ENCODE results near the gene SMIM24.
"Not testable (repeated sequence)": the region's sequence is repeated elsewhere in the genome, so short reads cannot be mapped to it uniquely, and the experiment has no call there.

Gene SMIM24

DNA sequence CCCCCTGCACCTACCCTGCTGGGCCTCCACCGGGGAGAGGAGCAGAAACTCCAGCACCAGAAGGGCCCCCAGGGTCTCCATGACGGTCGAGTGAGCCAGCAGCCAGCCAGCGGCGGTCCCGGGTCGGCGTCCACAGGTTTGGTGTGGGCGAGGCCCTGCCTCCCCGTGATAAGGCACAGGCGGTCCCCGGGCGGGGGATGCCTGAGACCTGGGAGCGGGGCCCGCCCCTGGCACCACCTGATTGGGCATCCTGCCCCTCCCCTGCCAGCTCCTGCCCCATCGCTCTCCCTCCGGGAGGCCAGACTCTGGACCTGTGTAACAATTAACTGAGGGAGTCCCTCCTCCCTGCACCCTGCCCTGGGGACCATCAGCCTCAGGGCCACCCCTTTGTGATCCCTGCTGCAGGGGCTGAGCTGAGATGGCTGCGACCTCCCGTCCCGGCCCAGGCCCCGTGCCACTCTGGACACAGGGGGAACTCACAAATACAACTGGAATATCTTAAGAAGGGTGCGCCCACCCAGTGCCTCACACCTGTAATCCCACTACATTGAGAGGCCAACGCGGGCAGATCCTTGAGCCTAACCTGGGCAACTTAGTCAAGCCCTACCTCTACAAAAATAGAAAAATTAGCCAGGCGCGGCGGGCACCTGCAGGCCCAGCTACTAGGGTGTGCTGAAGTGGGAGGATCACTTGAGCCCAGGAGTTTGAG, at the start of gene SMIM24:
SMIM24 (minus strand) TSS at position 143 of the 709 bp plus-strand sequence; CDS start at position 81, 62 bp downstream.
- TF ChIP-seq, protein P1, sequence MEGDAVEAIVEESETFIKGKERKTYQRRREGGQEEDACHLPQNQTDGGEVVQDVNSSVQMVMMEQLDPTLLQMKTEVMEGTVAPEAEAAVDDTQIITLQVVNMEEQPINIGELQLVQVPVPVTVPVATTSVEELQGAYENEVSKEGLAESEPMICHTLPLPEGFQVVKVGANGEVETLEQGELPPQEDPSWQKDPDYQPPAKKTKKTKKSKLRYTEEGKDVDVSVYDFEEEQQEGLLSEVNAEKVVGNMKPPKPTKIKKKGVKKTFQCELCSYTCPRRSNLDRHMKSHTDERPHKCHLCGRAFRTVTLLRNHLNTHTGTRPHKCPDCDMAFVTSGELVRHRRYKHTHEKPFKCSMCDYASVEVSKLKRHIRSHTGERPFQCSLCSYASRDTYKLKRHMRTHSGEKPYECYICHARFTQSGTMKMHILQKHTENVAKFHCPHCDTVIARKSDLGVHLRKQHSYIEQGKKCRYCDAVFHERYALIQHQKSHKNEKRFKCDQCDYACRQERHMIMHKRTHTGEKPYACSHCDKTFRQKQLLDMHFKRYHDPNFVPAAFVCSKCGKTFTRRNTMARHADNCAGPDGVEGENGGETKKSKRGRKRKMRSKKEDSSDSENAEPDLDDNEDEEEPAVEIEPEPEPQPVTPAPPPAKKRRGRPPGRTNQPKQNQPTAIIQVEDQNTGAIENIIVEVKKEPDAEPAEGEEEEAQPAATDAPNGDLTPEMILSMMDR (IDR thresholded peaks at IDR 0.05; ENCODE audit: insufficient read depth, low read depth, low read length, missing control alignments), result no peak
- no peak for DNase-seq (ENCODE audit: low read depth)
- H3K4me3 ChIP-seq (ENCODE audit: low read depth, low read length), result no peak within 1 kb of the TSS

DNA sequence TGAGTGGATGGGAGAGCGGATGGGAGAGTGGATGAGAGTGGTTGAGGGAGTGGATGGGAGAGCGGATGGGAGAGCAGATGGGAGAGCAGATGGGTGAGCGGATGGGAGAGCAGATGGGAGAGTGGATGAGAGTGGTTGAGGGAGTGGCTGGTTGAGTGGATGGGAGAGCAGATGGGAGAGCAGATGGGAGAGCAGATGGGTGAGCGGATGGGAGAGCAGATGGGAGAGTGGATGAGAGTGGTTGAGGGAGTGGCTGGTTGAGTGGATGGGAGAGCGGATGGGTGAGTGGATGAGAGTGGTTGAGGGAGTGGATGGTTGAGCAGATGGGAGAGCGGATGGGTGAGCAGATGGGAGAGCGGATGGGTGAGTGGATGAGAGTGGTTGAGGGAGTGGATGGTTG, 49.0 kb upstream of the SMIM24 start:
- H3K4me3 ChIP-seq (ENCODE audit: low read depth, low read length); DNase-seq (ENCODE audit: low read depth): not testable (repeated sequence)

DNA sequence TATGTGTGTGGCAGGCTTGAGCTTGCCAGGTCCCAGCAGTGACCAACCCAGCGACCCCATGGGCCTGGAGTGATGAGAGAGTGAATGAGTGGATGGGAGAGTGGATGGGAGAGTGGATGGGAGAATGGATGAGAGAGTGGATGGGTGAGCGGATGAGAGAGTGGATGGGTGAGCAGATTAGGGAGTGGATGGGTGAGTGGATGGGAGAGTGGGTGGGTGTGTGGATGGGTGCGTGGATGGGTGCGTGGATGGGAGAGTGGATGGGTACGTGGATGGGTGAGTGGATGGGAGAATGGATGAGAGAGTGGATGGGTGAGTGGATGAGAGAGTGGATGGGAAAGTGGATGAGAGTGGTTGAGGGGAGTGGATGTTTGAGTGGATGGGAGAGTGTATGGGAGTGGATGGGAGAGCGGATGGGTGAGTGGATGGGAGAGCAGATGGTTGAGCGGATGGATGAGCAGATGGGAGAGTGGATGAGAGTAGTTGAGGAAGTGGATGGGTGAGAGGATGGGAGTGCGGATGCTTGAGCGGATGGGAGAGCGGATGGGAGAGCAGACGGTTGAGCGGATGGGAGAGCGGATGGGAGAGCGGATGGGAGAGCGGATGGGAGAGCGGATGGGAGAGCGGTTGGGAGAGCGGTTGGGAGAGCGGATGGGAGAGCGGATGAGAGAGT, 48.4 kb upstream of the SMIM24 start:
- TF ChIP-seq, protein P1 (IDR thresholded peaks at IDR 0.05; ENCODE audit: insufficient read depth, low read depth, low read length, missing control alignments), result no peak
- no peak for DNase-seq (ENCODE audit: low read depth)
- H3K4me3 ChIP-seq (ENCODE audit: low read depth, low read length), result no peak overlapping the region

- DNase-seq (ENCODE audit: low read depth), result no peak
- no peak overlapping the region for H3K4me3 ChIP-seq (ENCODE audit: low read depth, low read length)
- TF ChIP-seq, protein P1 (IDR thresholded peaks at IDR 0.05; ENCODE audit: insufficient read depth, low read depth, low read length, missing control alignments), result no peak
Observed at GRCh38 chr19:3528080-3528479, 47.8 kb upstream of the SMIM24 start.

DNA sequence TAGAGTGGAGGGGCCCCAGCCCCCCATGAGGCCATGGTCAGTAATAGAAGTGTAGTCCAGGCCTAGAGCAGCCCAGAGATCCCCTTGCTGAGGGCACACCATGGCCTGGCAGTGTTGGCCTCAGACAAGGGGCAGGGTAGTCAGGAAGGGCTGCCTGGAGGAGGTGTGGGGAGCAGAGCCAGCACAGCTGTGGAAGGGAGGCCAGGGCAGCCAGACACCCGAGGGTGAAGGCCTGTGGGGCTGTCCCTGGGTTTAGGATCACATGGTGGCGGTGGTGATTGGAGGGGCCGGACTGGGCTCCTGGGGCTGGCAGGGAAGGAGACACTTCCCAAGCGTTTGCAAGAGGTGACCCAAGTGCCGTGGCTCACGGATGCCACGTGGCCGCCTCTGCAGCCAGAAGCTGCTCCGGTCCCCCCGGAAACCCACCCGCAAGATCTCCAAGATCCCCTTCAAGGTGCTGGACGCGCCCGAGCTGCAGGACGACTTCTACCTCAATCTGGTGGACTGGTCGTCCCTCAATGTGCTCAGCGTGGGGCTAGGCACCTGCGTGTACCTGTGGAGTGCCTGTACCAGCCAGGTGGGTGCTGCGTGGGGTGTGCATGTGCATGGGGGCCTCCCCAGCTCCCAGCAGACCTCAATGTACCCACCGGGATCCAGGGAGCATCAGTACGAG, 47.0 kb upstream of the SMIM24 start:
- H3K4me3 ChIP-seq (ENCODE audit: low read depth, low read length), result no peak overlapping the region
- TF ChIP-seq, protein P1 (IDR thresholded peaks at IDR 0.05; ENCODE audit: insufficient read depth, low read depth, low read length, missing control alignments), result no peak
- no peak for DNase-seq (ENCODE audit: low read depth)

- no peak for DNase-seq (ENCODE audit: low read depth)
- TF ChIP-seq, protein P1 (IDR thresholded peaks at IDR 0.05; ENCODE audit: insufficient read depth, low read depth, low read length, missing control alignments), result no peak
- H3K4me3 ChIP-seq (ENCODE audit: low read depth, low read length), result no peak overlapping the region
Observed at GRCh38 chr19:3526507-3527237, 46.3 kb upstream of the SMIM24 start.

Data from GM12865 (cell line).